D721Med (cell line): ENCODE results near the gene EPHA2.

Experiments
- DNase-seq: peaks from one replicate; pipeline ENCODE4 v3.0.0; 2011; ENCODE audit warnings: low spot score; ENCODE audit not compliant: insufficient read length
- FAIRE-seq: peaks from 2 replicates; lab custom pipeline; 2011; peaks lifted over from hg19 to GRCh38; lab: Jason Lieb, UNC
- TF ChIP-seq, protein P1 (sequence below): IDR thresholded peaks from 2 replicates; pipeline ENCODE4 v1.5.1; 2012; ENCODE audit warnings: mild to moderate bottlenecking, control low read depth; ENCODE audit not compliant: insufficient read depth; ENCODE audit errors: missing control alignments

Gene EPHA2

DNA sequence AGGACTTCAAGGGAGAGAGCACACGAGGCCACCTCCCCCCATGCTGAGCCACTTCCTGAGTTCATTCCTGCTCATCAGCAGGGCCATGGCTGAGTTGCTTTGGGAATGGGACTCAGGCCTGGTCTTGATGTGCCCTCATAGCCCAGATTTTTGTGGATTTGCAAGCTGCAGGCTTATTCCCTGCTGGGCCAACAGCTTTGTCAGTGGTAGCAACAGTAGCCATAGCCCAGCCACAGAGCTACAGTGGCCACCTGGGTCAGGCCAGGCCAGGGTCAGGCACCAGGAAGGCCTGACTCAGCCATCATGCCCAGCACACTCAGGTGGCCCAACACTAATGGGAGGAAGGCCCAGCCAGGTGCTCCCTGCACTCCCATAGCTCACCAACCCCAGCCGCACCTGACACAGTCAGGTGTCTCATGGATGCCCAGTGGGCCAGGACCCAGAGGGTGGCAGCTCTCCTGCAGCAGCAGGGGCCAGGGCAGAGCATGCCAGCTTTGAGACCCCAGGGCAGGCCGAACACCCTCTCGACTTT is 33.5 kb downstream of the EPHA2 start:
- no peak for DNase-seq
- TF ChIP-seq, protein P1, sequence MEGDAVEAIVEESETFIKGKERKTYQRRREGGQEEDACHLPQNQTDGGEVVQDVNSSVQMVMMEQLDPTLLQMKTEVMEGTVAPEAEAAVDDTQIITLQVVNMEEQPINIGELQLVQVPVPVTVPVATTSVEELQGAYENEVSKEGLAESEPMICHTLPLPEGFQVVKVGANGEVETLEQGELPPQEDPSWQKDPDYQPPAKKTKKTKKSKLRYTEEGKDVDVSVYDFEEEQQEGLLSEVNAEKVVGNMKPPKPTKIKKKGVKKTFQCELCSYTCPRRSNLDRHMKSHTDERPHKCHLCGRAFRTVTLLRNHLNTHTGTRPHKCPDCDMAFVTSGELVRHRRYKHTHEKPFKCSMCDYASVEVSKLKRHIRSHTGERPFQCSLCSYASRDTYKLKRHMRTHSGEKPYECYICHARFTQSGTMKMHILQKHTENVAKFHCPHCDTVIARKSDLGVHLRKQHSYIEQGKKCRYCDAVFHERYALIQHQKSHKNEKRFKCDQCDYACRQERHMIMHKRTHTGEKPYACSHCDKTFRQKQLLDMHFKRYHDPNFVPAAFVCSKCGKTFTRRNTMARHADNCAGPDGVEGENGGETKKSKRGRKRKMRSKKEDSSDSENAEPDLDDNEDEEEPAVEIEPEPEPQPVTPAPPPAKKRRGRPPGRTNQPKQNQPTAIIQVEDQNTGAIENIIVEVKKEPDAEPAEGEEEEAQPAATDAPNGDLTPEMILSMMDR: no peak
- FAIRE-seq: no peak

DNA sequence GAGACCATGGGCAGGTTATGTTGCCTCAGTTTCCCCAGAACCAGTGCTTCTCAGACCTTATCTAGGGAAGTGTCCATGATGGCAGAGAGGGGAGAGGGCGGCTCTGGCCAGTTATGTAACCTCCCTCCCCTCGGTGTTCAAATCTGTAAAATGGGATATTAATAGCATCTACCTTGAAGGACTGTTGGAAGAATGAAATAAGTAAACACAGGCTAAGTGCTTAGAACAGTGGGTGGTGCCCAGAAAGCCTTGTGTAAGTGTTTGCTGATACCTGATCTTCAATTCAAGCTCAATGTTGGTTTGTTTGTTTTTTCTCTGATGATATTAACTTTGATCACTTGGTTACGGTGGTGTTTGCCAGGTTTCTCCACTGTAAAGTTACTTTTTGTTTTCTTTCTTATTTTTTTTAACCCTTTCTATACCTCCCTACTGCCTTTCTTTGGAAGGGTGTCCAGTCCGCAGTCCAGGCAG is 34.9 kb downstream of the EPHA2 start:
- TF ChIP-seq, protein P1: no peak
- no peak for FAIRE-seq
- DNase-seq: no peak

DNA sequence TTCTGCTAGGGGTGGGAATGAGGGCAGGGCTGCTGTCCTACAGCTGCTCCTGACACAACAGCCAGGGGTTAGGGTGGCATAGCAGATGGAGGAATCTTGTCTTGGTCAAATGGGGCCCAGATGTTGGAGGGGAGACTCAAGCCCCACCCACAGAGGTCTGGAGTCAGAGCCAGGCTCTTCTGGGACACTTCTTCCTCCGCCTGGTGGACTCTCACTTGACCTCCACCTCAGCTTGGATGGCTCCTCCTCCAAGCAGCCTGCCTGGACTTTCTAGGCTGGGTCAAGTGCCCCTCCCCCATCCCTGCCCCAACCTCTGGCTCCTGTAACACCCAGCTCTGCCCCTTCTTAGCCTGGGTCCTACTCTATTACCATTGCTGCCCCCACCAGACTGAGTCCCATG is 35.5 kb downstream of the EPHA2 start:
- DNase-seq: no peak

DNA sequence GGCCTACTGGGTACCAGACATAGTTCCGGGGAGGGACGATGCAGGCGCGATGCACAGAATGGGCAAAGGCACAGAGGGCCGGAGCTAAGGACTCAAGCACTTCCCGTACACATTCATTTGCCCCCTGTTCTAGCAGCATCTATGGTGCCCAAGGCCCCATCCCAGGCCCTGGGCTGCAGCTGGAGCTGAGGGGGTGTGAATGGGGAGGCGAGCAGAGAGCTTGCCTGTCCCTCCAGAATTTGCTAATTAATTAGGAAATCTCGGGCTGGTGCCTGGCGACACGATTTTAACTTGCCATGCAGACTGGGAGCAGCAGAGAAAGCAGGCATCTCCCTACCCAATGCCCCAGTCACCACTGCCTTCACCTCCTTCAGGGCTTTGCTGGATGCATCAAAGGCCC is 35.9 kb downstream of the EPHA2 start:
- no peak for FAIRE-seq
- TF ChIP-seq, protein P1: no peak
- DNase-seq: no peak

More for the DNA sequence above, 35.5 kb downstream of the EPHA2 start:
- FAIRE-seq: no peak
- TF ChIP-seq, protein P1: no peak

DNA sequence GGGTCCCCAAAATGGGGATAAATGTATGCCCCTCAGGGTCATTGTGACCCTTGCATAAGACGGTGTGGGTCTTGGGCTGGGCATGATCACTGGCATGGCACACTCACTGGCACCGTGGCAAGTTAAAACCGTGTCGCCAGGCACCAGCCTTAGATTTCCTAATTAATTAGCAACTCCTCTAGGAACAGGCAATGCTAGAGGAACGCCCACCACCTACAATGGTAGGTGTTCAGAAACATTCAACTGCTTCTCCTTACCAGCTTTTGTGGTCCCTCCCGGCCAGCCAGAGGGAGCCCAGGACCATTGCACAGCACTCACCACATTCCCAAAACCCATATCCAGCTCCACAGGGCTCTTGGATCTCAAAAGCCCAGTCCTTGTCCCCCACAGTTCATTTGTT is 36.4 kb downstream of the EPHA2 start:
- DNase-seq: no peak
- no peak for FAIRE-seq
- TF ChIP-seq, protein P1: no peak

DNA sequence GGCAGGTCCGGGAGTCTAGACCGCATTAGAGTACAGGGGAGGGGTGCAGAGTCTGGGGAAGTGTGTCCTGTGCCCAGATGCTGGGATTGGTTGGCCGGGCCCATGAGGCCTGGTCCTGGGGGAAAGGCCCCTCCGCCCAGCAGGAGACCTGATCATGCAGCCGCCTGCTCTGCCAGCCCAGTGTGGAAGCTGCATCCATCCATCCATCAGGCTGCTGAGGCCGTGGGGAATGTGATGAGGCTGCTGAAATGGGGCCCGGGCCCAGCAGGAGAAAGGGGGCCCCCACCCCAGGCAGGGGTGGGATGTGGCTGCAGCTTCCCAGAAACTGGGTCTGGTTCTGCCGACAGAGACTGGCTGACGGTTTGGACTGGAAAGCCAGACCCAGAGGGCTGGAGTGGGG is 37.2 kb downstream of the EPHA2 start:
- no peak for FAIRE-seq
- TF ChIP-seq, protein P1: no peak
- no peak for DNase-seq

DNA sequence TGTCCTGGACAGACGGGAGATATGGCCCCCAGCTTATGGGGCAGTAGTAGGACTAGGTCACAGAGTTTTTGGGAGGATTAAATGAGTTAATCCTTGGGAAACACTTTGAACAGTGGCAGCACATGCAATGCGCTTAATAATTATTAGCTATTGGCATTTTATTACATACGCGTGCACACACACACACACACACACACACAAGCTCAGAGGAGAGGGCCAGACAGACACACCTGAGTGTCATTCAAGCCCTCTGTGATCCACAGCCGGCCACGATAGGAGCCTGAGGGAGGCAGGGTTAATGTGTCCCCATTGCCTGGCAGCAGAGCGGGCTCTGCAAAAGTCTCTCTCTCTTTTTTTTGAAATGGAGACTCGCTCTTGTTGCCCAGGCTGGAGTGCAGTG is 37.9 kb downstream of the EPHA2 start:
- DNase-seq (no peak), FAIRE-seq (no peak)
- TF ChIP-seq, protein P1: no peak
